HG03139 (cell line): ENCODE data around the gene LMX1B.

Experiments used
- ATAC-seq: cut with Tn5 transposase; IDR thresholded peaks from one replicate; pipeline ENCODE4 v1.9.1; 2021; ENCODE audit not compliant: unreplicated experiment

Gene LMX1B

GRCh38 chr9:126630458-126631237 lies 16.9 kb downstream of the LMX1B start:
- no peak for ATAC-seq

- no peak for ATAC-seq
These were observed 17.5 kb downstream of the LMX1B start for GRCh38 chr9:126631254-126631653.

- ATAC-seq = no peak
These were observed 20.3 kb downstream of the LMX1B start for GRCh38 chr9:126633881-126634558.

GRCh38 chr9:126635061-126635460 lies 21.3 kb downstream of the LMX1B start:
- ATAC-seq = no peak

GRCh38 chr9:126635661-126636439 lies 22.1 kb downstream of the LMX1B start:
- ATAC-seq = no peak

- ATAC-seq = no peak
These were observed 23.5 kb downstream of the LMX1B start for GRCh38 chr9:126636983-126637798.

- no peak for ATAC-seq
These were observed 24.9 kb downstream of the LMX1B start for GRCh38 chr9:126638571-126639132.

- no peak for ATAC-seq
These were observed 25.7 kb downstream of the LMX1B start for GRCh38 chr9:126639318-126640000.

- ATAC-seq = no peak
These were observed 27.6 kb downstream of the LMX1B start for GRCh38 chr9:126641118-126641851.

- no peak for ATAC-seq
These were observed 28.4 kb downstream of the LMX1B start for GRCh38 chr9:126642010-126642744.

GRCh38 chr9:126642839-126643238 lies 29.1 kb downstream of the LMX1B start:
- no peak for ATAC-seq

- ATAC-seq = no peak
These were observed 30.3 kb downstream of the LMX1B start for GRCh38 chr9:126643945-126644527.

- ATAC-seq = no peak
These were observed 32.4 kb downstream of the LMX1B start for GRCh38 chr9:126646162-126646561.

GRCh38 chr9:126647585-126648411 lies 34.1 kb downstream of the LMX1B start:
- no peak for ATAC-seq

- no peak for ATAC-seq
These were observed 35.7 kb downstream of the LMX1B start for GRCh38 chr9:126649477-126649876.

GRCh38 chr9:126650404-126651341 lies 36.9 kb downstream of the LMX1B start:
- ATAC-seq = no peak
